Naive thymus-derived CD4-positive, alpha-beta T cell (primary cell): ENCODE measurements around the gene DSTN. TPM values are rescaled to one million over a fixed set of nuclear protein-coding genes. Genes with fewer than 3 reads are reported as not detected.

ENCODE experiments used
- ATAC-seq: fragments of 150-1000 bp; cut with Tn5 transposase; 2 replicates; pipeline ENCODE4 v1.10.0; 2021; ENCODE audit warnings: mild to moderate bottlenecking, moderate library complexity
- CTCF ChIA-PET: fragments of 350-600 bp; sonication (Branson Sonifier 250); formaldehyde crosslinking; loops from one replicate; lab custom pipeline; 2021; ENCODE audit warnings: antibody characterized with exemption; lab: Charles Lee
- POLR2A ChIA-PET: fragments of 350-600 bp; sonication (Branson Sonifier 250); formaldehyde crosslinking; loops from one replicate; lab custom pipeline; 2021; ENCODE audit warnings: antibody characterized with exemption, inconsistent platforms; lab: Charles Lee
- DNase-seq, 9 donors: peaks; one replicate each; pipeline versions ENCODE4 v3.0.0 to v3.0.0-alpha.2; 2020 to 2022; ENCODE audit warnings: mixed read lengths in 1 of 9
- H3K27ac ChIP-seq: one replicate; pipeline ENCODE4 v1.7.0; 2013; ENCODE audit warnings: mild to moderate bottlenecking, low read depth, low read length, moderate library complexity
- H3K27me3 ChIP-seq, 2 donors: one replicate each; pipeline ENCODE4 v1.7.0; 2013; ENCODE audit warnings: low read length in 2 of 2, mild to moderate bottlenecking in 2 of 2, moderate library complexity in 2 of 2; ENCODE audit not compliant: control insufficient read depth in 2 of 2, insufficient read depth in 2 of 2
- H3K36me3 ChIP-seq, 3 experiments: 1 replicate in 2 of 3; 2 replicates in 1 of 3; pipeline ENCODE4 v1.7.0; 2013; ENCODE audit warnings: low read length in 3 of 3, mild to moderate bottlenecking in 3 of 3, moderate library complexity in 1 of 3; ENCODE audit not compliant: insufficient read depth in 3 of 3, control insufficient read depth in 2 of 3
- H3K4me1 ChIP-seq, 2 donors: one replicate each; pipeline ENCODE4 v1.7.0; 2013; ENCODE audit warnings: low read length in 2 of 2, mild to moderate bottlenecking in 2 of 2, moderate library complexity in 1 of 2; ENCODE audit not compliant: control insufficient read depth in 2 of 2, insufficient read depth in 2 of 2
- H3K4me3 ChIP-seq: 2 replicates; pipeline ENCODE4 v1.7.0; 2013; ENCODE audit warnings: mild to moderate bottlenecking, low read length
- H3K9me3 ChIP-seq, 3 experiments: 1 replicate in 2 of 3; 2 replicates in 1 of 3; pipeline ENCODE4 v1.7.0; 2013; ENCODE audit warnings: low read length in 3 of 3; ENCODE audit not compliant: control insufficient read depth in 2 of 3
- H3K27ac Mint-ChIP-seq, 9 donors: one replicate each; pipeline ENCODE4 v1.8.0; 2020 to 2022; ENCODE audit warnings: mixed read lengths in 9 of 9, mild to moderate bottlenecking in 8 of 9, moderate library complexity in 5 of 9, inconsistent platforms in 2 of 9
- H3K27me3 Mint-ChIP-seq, 5 donors: one replicate each; pipeline ENCODE4 v1.8.0; 2021 to 2022; ENCODE audit warnings: mixed read lengths in 5 of 5, mild to moderate bottlenecking in 1 of 5
- H3K36me3 Mint-ChIP-seq, 5 donors: one replicate each; pipeline ENCODE4 v1.8.0; 2020 to 2022; ENCODE audit warnings: mixed read lengths in 5 of 5, mild to moderate bottlenecking in 3 of 5, inconsistent platforms in 1 of 5
- H3K4me1 Mint-ChIP-seq, 7 donors: one replicate each; pipeline ENCODE4 v1.8.0; 2020 to 2022; ENCODE audit warnings: mixed read lengths in 7 of 7, mild to moderate bottlenecking in 3 of 7, inconsistent platforms in 1 of 7
- H3K4me3 Mint-ChIP-seq, 10 donors: one replicate each; pipeline ENCODE4 v1.8.0; 2020 to 2022; ENCODE audit warnings: mild to moderate bottlenecking in 10 of 10, mixed read lengths in 10 of 10, moderate library complexity in 6 of 10, inconsistent platforms in 2 of 10
- H3K9me3 Mint-ChIP-seq, 11 donors: one replicate each; pipeline ENCODE4 v1.8.0; 2020 to 2022; ENCODE audit warnings: mixed read lengths in 11 of 11, mild to moderate bottlenecking in 4 of 11, inconsistent platforms in 1 of 11, moderate library complexity in 1 of 11
- intact Hi-C, 2 donors: fragments of 100-400 bp; cut with micrococcal nuclease; formaldehyde crosslinking; loops; one replicate each; pipeline ENCODE4 v1.15.1; 2023
- polyA plus RNA-seq, 2 donors: library from polyadenylated mRNA; unstranded; fragments of 300-500 nt; fragmentation: Illumina TruSeq; gene quantifications; one replicate each; pipeline ENCODE4 v1.2.3, GENCODE V29; 2021
- total RNA-seq, 6 experiments: library from RNA in 5 of 6; stranded (reverse) in 5 of 6; gene quantifications; 1 replicate in 5 of 6; 2 replicates in 1 of 6; pipeline ENCODE4 v1.2.3 and lab custom pipeline; 2021 to 2026

DSTN gene
- total and polyA plus RNA-seq, 7 experiments from 2014 or later = 28.7 to 113 (median 38.7) TPM

DNA sequence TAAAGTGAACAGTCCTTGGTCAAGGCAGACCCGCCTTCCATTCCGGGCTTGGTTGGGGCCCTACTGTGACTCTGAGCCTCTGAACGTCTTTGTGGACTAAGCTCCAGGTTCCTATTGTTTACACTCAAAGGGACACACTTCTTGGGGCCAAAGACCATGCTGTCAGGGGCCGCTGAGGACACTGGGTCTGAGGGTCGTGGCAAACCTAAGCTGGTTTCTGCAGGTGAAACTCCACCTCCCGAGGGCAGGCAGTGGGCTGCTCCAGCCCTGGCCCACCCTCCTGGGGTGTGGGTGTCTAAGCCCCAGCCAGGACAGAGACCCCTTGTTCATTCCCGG is 43.1 kb downstream of the DSTN start:
- Mint-ChIP-seq H3K27ac (peak overlapping the region; percentile 85 to 98 (median 95)), H3K9me3 (no peaks in the 10 kb centered on the region), H3K27me3 (no peaks in the 10 kb centered on the region), H3K36me3 (peaks cover 1 to 4% (median 2%) of the 10 kb centered on the region in 5 donors), H3K4me1 (peaks cover 20 to 50% (median 38%) of the 10 kb centered on the region in 7 donors), H3K4me3 (peak overlapping the region in 2 of 10 donors; percentile 62 to 72)
- H3K27me3 ChIP-seq = no peaks in the 10 kb centered on the region
- peak overlapping the region; percentile 60 for H3K27ac ChIP-seq
- peaks cover 39 to 40% of the 10 kb centered on the region in 2 donors for H3K4me1 ChIP-seq
- intact Hi-C loops = loop anchor here in 1 of 2 donors (5.0 kb wide), 1 partner anchor 69 kb away; the partner anchor contains the start of gene RRBP1
- ChIA-PET POLR2A (interaction anchor here (1.6 kb wide), 1 partner anchor 43 kb away, joined by 6 read pairs; the partner anchor contains the start of gene DSTN), CTCF (interaction anchor here (0.7 kb wide), 1 partner anchor 70 kb away, joined by 3 read pairs; no protein-coding TSS in a partner anchor)
- H3K36me3 ChIP-seq = peaks cover 0 to 6% (median 0%) of the 10 kb centered on the region in 3 experiments
- H3K4me3 ChIP-seq = no peak overlapping the region
- ATAC-seq (no peak), DNase-seq (no peak)
- H3K9me3 ChIP-seq = no peaks in the 10 kb centered on the region

DNA sequence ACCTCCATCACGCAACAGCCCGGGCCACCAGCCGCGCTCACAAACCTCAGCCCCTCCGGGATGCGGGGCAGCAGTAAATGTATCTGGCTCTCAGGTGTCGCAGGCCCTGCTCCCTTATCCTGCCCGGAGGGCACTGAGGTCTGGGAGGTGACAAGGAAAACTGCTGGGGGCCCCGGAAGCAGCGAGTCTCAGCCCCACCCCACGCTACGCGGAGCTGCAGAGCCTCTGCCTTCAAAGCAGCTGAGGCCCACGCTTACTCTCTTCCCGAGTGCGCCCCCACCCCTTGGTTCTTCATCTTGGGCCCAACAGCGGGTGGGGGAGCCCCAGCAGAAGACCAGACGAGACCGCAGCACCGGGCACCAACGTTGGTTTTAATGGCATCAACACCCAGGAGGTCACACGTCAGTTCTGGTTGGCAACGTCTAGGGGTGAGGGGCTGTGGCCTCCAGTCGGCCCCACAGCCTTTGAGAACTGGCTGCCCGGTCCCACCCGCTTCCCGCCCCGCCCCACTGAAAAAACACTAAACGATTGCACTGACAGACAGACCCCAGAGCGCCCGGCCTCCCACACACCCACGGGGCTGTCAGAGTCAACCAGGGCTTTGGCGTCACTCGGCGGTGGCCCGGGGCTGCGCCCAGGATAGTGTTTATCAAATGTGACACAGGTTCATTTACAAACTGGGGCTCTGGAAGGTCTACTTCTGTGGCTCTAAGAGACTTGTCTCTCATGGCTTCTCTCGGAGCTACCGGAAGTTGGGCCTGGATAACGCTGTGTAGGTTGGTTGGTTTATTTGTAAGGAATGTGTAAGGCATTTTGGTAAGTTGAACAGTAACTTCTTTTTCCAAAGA is 43.7 kb downstream of the DSTN start:
- Mint-ChIP-seq H3K4me3 (no peak overlapping the region), H3K36me3 (peaks cover 0 to 3% (median 0%) of the 10 kb centered on the region in 5 donors), H3K27me3 (no peaks in the 10 kb centered on the region), H3K4me1 (peaks cover 20 to 48% (median 36%) of the 10 kb centered on the region in 7 donors), H3K27ac (peak overlapping the region; percentile 43 to 95 (median 81)), H3K9me3 (no peaks in the 10 kb centered on the region)
- DNase-seq = peak in 2 of 9 donors; percentile 5 to 19
- ChIA-PET CTCF (interaction anchor here (0.7 to 0.8 kb wide), 2 partner anchors 69 to 70 kb away, joined by 3 to 4 read pairs; no protein-coding TSS in a partner anchor), POLR2A (interaction anchor here (1.6 kb wide), 1 partner anchor 43 kb away, joined by 6 read pairs; the partner anchor contains the start of gene DSTN)
- Histone ChIP-seq H3K27ac (peak overlapping the region; percentile 60), H3K9me3 (no peaks in the 10 kb centered on the region), H3K36me3 (peaks cover 0 to 12% (median 0%) of the 10 kb centered on the region in 3 experiments), H3K4me1 (peaks cover 39 to 40% of the 10 kb centered on the region in 2 donors), H3K4me3 (no peak overlapping the region), H3K27me3 (no peaks in the 10 kb centered on the region)
- intact Hi-C loops = loop anchor here in 1 of 2 donors (5.0 kb wide), 1 partner anchor 69 kb away; the partner anchor contains the start of gene RRBP1
- ATAC-seq = no peak

DNA sequence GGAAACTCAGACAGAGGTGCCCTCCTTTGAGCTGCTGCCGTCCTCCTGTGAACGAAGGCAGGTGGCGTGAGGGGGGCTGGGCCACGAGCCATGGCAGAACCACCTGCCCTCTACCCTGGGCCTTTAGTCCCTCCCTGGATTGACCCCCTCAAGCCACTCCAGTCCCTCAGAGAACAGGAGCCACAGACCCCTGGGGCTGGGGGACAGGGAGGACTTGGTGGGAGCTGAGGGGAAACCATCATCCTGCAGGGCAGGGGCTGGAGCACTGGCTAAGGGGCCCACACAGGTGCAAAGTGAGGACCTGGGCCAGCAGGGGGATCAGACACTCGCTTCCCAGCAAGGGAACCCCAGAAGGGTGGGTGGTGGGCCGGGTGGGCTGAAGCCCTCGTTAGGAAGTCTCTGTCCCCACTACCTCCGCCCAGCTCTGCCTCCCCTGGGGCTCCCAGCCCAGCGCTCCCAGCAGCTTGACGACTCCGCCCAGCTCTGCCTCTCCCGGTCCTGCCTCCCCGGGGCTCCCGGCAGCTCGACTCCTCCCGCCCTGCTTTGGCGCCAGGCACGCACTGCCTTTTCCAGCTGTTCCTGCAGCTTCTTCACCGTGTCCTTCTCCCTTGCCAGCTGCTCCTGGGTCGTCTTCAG is 44.4 kb downstream of the DSTN start:
- no peak overlapping the region for H3K27ac ChIP-seq
- Mint-ChIP-seq H3K4me1 (peaks cover 18 to 42% (median 33%) of the 10 kb centered on the region in 7 donors), H3K9me3 (no peaks in the 10 kb centered on the region), H3K27me3 (no peaks in the 10 kb centered on the region), H3K4me3 (peak overlapping the region in 1 of 10 donors; percentile 29), H3K27ac (peak overlapping the region in 8 of 9 donors; percentile 43 to 95 (median 75)), H3K36me3 (peaks cover 0 to 4% (median 0%) of the 10 kb centered on the region in 5 donors)
- POLR2A ChIA-PET = no interaction called here
- CTCF ChIA-PET = interaction anchor here (0.8 kb wide), 1 partner anchor 68 kb away, joined by 4 read pairs; no protein-coding TSS in a partner anchor
- peaks cover 35 to 37% of the 10 kb centered on the region in 2 donors for H3K4me1 ChIP-seq
- no peaks in the 10 kb centered on the region for H3K27me3 ChIP-seq
- H3K9me3 ChIP-seq = no peaks in the 10 kb centered on the region
- ATAC-seq = no peak
- no peak overlapping the region for H3K4me3 ChIP-seq
- peak in 2 of 9 donors; percentile 4 to 19 for DNase-seq
- intact Hi-C loops = loop anchor here in 1 of 2 donors (5.0 kb wide), 1 partner anchor 68 kb away; the partner anchor contains the start of gene RRBP1
- peaks cover 0 to 19% (median 0%) of the 10 kb centered on the region in 3 experiments for H3K36me3 ChIP-seq

DNA sequence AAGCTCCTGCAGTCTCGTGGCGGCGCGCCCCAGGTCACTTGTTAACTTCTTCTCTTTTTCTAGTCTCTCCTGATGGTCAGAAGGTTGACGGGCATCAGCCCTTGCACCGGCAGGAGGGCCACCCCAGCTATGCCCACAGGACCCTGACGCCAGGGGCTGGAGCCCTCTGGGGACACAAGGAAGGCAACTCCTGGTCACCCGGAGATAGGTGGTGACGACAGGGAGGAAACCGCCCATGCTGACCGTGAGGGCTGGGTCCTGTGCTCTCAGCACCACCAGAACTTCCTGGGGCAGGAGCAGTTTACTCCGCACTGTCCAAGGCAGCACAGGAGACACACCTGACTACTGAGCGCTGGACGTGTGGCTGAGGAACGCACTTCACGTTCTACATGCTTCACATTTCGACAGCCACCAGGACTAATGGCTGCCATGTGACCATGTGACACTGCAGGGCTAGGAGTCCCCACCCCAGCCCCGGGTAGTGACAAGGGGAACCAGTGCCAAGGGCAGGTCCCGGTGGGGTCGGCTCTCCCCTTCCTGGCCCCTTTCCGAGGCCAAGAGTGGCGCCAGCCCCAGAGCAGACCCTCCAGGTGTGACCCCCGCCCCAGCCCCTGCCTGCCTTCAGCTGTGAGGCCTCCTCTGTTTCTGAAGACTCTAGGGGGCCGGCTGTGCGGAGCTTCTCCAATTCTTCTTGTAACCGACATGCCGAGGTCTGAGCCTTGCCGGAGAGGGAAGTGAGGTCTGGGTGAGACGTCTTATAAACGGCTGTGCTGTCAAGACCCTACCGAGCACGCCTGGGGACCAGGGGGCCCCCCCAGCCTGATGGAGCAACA is 45.2 kb downstream of the DSTN start:
- Mint-ChIP-seq H3K27ac (peak overlapping the region in 6 of 9 donors; percentile 21 to 47 (median 31)), H3K4me1 (peaks cover 12 to 35% (median 25%) of the 10 kb centered on the region in 7 donors), H3K27me3 (no peaks in the 10 kb centered on the region), H3K9me3 (no peaks in the 10 kb centered on the region), H3K4me3 (no peak overlapping the region), H3K36me3 (peaks cover 0 to 10% (median 0%) of the 10 kb centered on the region in 5 donors)
- ChIA-PET POLR2A (no interaction called here), CTCF (interaction anchor here (0.9 kb wide), 1 partner anchor 42 kb away, joined by 4 read pairs; no protein-coding TSS in a partner anchor)
- Histone ChIP-seq H3K36me3 (peaks cover 0 to 27% (median 0%) of the 10 kb centered on the region in 3 experiments), H3K4me1 (peaks cover 28 to 30% of the 10 kb centered on the region in 2 donors), H3K27me3 (no peaks in the 10 kb centered on the region), H3K27ac (no peak overlapping the region), H3K9me3 (no peaks in the 10 kb centered on the region), H3K4me3 (no peak overlapping the region)
- intact Hi-C loops = loop anchor here in 1 of 2 donors (5.0 kb wide), 1 partner anchor 67 kb away; the partner anchor contains the start of gene RRBP1
- DNase-seq (peak in 2 of 9 donors; percentile 6 to 17), ATAC-seq (no peak)

DNA sequence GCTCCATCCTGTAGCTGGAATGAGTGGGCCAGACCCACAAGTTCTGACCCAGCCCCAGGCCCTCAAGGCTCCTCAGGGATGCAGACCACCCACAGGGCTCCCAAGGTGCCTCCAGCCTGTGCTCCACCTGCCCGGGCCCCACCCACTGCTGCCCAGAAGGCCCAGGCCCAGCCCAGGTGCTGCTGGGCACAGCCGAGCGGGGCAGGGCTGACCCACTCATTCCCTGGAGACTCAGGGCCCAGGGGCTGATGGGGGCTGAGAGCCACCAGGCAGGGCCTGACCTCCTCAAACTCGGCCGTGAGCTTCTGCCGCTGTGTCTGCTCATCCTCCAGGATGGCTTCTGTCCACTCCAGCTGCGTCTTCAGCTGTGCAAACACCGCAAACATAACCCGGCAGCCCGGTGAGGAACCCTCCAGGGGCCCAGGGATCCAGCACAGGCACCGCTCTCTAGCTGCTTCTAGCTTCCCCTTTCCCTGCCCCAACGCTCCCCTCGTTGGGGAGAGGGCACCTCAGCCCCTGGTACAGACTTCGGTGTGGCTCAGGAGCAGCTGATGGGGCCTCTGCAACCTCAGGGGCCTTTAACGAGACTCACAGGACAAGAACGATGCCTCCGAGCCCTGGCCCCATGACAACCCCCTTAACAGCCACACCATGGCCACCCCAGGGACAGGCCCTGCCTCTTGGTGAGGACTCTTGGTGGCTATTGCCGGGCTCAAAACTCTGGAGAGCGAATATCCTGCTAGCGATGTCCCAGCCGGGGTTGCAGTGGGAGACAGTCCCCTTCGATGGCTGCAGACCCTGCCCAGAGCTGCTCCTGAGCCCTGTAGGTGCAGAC is 46.0 kb downstream of the DSTN start:
- CTCF ChIA-PET = interaction anchor here (0.7 to 2.8 kb wide), 4 partner anchors 43 to 573 kb away, joined by 3 to 13 read pairs (median 4); no protein-coding TSS in a partner anchor
- DNase-seq = peak in 2 of 9 donors; percentile 4 to 17
- Mint-ChIP-seq H3K4me3 (no peak overlapping the region), H3K4me1 (peaks cover 6 to 26% (median 18%) of the 10 kb centered on the region in 7 donors), H3K27me3 (no peaks in the 10 kb centered on the region), H3K9me3 (no peaks in the 10 kb centered on the region), H3K36me3 (peaks cover 0 to 10% (median 0%) of the 10 kb centered on the region in 5 donors), H3K27ac (no peak overlapping the region)
- no peak for ATAC-seq
- Histone ChIP-seq H3K4me1 (peaks cover 21 to 22% of the 10 kb centered on the region in 2 donors), H3K27me3 (no peaks in the 10 kb centered on the region), H3K27ac (no peak overlapping the region), H3K36me3 (peaks cover 0 to 35% (median 0%) of the 10 kb centered on the region in 3 experiments), H3K4me3 (no peak overlapping the region), H3K9me3 (no peaks in the 10 kb centered on the region)
- POLR2A ChIA-PET = no interaction called here
- intact Hi-C loops = no loop called here
